HG02610 (cell line): ENCODE results near the gene GLOD5.
"Not testable (repeated sequence)": the region's sequence is repeated elsewhere in the genome, so short reads cannot be mapped to it uniquely, and the experiment has no call there.

Experiments used
- ATAC-seq: cut with Tn5 transposase; IDR thresholded peaks from one replicate; pipeline ENCODE4 v1.9.1; 2021; ENCODE audit warnings: mild to moderate bottlenecking, moderate library complexity; ENCODE audit not compliant: unreplicated experiment

GLOD5 gene

GRCh38 chrX:48792219-48792618 is 30.7 kb downstream of the GLOD5 start:
- ATAC-seq, result no peak

- no peak for ATAC-seq
These were observed 32.4 kb downstream of the GLOD5 start for GRCh38 chrX:48793935-48794334.

- no peak for ATAC-seq
These were observed 32.9 kb downstream of the GLOD5 start for GRCh38 chrX:48794340-48794910.

DNA sequence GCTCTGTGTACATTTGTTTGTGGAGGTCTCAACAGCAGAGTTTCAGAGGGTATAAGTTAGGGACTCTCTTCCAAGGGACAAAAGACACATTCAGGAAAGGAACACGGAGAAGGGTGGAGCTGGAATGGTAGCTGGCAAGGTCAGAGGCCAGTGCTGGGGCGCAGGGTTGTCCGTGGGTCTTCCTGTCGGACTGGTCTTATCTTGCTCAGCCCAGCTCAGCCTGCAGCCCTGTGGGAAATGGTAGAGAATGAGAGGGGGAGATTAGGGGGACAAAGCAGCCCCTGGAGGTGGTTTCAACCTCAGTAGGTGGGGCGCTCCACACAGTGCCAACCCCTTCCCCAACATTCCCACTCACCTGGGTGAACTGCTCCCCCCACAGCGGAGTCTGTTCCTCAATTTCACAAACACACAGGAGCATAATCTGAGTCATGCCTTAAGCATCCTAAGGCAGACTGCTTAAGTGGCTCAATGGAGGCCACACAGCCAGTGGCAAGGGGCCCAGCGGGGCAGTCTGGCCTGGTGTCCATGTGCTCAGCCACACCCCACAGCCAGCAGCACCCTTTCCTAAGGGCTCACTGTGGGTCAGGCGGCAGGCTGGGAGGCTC is 33.5 kb downstream of the GLOD5 start:
- ATAC-seq, result no peak

DNA sequence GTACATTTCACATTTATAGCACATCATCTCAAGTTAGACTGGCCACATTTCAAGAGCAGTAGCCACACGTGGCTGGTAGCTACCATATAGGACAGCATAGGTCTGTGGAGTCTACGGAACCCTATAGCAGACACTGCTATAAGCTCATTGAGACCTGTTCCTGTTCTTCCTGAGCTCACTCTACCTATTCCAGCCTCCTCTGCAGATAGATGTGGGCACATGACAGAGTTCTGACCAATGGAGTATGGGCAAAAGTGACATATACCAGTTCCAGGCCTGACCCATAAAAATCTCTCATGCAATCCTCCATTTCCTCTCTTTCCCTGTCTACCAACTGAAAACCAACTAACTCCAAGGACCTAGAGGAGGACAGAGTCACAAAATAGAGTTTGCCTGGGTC is 36.8 kb downstream of the GLOD5 start:
- ATAC-seq, result no peak

- no peak for ATAC-seq
These were observed 39.2 kb downstream of the GLOD5 start for GRCh38 chrX:48800574-48801279.

GRCh38 chrX:48801280-48802088 is 39.9 kb downstream of the GLOD5 start, which contains the start of gene HDAC6:
Gene HDAC6, plus strand, starts transcription at chrX:48802067. Its CDS starts 626 bp downstream, at chrX:48802693.
- peak; percentile 93 for ATAC-seq

DNA sequence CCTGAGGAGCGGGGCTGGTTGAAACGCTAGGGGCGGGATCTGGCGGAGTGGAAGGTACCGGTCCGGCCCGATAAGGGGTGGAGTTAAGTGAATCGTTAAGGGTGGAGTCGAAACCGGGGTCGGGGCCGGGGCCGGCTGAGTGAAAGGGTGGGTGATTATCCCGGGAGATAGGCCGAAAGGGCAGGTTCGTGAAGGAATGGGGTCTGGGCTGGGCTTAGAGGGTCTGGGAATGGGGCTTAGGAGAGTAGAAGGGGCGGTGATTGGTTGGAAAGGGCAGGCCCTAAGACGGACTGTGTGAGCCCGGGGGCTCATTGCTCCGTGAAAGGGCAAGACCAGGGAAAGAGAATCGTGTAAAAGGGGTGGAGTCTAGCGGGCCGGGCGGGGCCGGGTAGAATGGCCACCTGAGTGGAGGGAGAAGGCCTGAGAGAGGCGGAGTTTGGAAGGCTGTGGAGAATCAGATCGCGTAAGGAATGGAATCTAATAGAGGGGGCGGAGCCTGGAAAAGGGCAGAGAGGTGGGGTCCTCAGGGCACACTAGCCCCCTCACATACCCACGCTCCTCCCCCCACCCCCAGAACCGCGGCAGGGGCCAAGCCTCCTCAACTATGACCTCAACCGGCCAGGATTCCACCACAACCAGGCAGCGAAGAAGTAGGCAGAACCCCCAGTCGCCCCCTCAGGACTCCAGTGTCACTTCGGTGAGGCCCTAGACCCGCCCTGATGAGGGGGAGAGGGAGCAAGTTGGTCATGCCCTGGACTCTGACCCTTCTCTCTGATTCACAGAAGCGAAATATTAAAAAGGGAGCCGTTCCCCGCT is 40.8 kb downstream of the GLOD5 start:
- peak; percentile 41 for ATAC-seq

DNA sequence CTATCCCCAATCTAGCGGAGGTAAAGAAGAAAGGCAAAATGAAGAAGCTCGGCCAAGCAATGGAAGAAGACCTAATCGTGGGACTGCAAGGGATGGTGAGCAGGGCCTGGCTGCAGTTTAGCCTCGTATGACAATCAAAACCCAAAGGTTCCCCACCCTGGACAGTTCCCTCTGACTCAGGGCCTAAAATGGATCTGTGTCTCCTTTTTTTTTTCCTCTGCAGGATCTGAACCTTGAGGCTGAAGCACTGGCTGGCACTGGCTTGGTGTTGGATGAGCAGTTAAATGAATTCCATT is 41.3 kb downstream of the GLOD5 start:
- no peak for ATAC-seq

GRCh38 chrX:48806081-48806480 is 44.5 kb downstream of the GLOD5 start:
- ATAC-seq, result no peak

DNA sequence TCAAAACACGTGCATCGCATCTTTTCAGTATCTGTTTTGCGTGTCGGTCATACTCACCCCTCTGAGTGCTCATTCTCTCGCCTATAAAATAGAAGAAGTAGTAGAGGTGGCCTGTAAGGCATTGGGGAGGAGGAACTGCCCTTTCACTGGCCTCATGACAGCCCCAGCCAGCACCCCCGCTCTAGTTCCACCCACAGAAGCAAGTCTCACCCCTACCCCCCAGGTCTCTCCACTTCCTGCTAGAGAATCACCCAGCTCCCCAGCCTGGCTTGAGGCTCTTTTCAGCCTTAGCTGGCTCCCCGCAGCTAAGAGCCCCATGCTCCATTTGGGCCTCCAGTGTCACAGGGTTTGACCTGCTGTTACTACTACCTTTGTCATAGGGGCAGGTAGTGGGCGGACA is 52.1 kb downstream of the GLOD5 start:
- no peak for ATAC-seq

GRCh38 chrX:48814722-48815121 is 53.2 kb downstream of the GLOD5 start:
- no peak for ATAC-seq

- ATAC-seq, result no peak
These were observed 53.7 kb downstream of the GLOD5 start for GRCh38 chrX:48815266-48815665.

- ATAC-seq, result no peak
These were observed 54.7 kb downstream of the GLOD5 start for GRCh38 chrX:48816014-48816810.

DNA sequence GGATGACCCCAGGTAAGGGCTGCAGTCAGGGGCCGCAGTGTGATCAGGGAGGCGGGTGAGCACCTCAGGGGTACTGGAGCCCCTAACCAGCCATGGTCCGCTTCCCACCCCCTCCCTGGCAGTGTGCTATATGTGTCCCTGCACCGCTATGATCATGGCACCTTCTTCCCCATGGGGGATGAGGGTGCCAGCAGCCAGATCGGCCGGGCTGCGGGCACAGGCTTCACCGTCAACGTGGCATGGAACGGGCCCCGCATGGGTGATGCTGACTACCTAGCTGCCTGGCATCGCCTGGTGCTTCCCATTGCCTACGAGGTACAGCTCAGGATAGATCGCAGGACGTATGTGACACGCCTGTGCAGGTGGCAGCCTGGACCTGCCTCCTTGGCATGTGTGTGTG is 56.6 kb downstream of the GLOD5 start:
- ATAC-seq, result no peak

- no peak for ATAC-seq
These were observed 57.3 kb downstream of the GLOD5 start for GRCh38 chrX:48818866-48819265.

GRCh38 chrX:48819394-48819793 is 57.8 kb downstream of the GLOD5 start:
- not testable (repeated sequence) for ATAC-seq

DNA sequence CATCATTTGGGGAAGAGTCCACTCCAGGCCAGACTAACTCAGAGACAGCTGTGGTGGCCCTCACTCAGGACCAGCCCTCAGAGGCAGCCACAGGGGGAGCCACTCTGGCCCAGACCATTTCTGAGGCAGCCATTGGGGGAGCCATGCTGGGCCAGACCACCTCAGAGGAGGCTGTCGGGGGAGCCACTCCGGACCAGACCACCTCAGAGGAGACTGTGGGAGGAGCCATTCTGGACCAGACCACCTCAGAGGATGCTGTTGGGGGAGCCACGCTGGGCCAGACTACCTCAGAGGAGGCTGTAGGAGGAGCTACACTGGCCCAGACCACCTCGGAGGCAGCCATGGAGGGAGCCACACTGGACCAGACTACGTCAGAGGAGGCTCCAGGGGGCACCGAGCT is 61.5 kb downstream of the GLOD5 start:
- no peak for ATAC-seq
